GM21825 (cell line): ENCODE measurements around the gene SPIN3.
"Not testable (repeated sequence)": the region's sequence is repeated elsewhere in the genome, so short reads cannot be mapped to it uniquely, and the experiment has no call there.

Source experiments
- ATAC-seq: cut with Tn5 transposase; IDR thresholded peaks from one replicate; pipeline ENCODE4 v1.9.1; 2021; ENCODE audit warnings: mild to moderate bottlenecking, moderate library complexity; ENCODE audit not compliant: unreplicated experiment

SPIN3 gene

GRCh38 chrX:56995271-56995994 is at the start of gene SPIN3:
SPIN3 (minus strand) TSS chrX:56995541; CDS start chrX:56994947, 594 bp downstream.
- ATAC-seq, result peak; percentile 94

GRCh38 chrX:57044245-57044644 is 48.9 kb upstream of the SPIN3 start:
- no peak for ATAC-seq

GRCh38 chrX:57037265-57037664 is 41.9 kb upstream of the SPIN3 start:
- ATAC-seq, result not testable (repeated sequence)

- peak; percentile 9 for ATAC-seq
Observed at GRCh38 chrX:56994375-56995270, 718 bp downstream of the SPIN3 start.

GRCh38 chrX:56987741-56988140 is 7.6 kb downstream of the SPIN3 start:
- no peak for ATAC-seq

GRCh38 chrX:56986138-56986537 is 9.2 kb downstream of the SPIN3 start:
- ATAC-seq, result peak; percentile 55

GRCh38 chrX:56978172-56978571 is 17.2 kb downstream of the SPIN3 start:
- ATAC-seq, result peak; percentile 86

GRCh38 chrX:56975611-56976010 is 19.7 kb downstream of the SPIN3 start:
- ATAC-seq, result no peak

- ATAC-seq, result no peak
Observed at GRCh38 chrX:56974408-56974807, 20.9 kb downstream of the SPIN3 start.

- ATAC-seq, result no peak
Observed at GRCh38 chrX:56969559-56969958, 25.8 kb downstream of the SPIN3 start.

- no peak for ATAC-seq
Observed at GRCh38 chrX:56968980-56969379, 26.4 kb downstream of the SPIN3 start.

- no peak for ATAC-seq
Observed at GRCh38 chrX:56963377-56963776, 32.0 kb downstream of the SPIN3 start.

- ATAC-seq, result no peak
Observed at GRCh38 chrX:56947699-56948098, 47.6 kb downstream of the SPIN3 start.

- not testable (repeated sequence) for ATAC-seq
Observed at GRCh38 chrX:56946201-56946600, 49.1 kb downstream of the SPIN3 start.

- not testable (repeated sequence) for ATAC-seq
Observed at GRCh38 chrX:56945226-56945625, 50.1 kb downstream of the SPIN3 start.

- no peak for ATAC-seq
Observed at GRCh38 chrX:56943264-56943663, 52.1 kb downstream of the SPIN3 start.
